Vagina (tissue), 2 donors: ENCODE data around the gene TUBGCP5.

Source experiments
- POLR2A ChIP-seq, 2 donors: fragments of 450-650 bp; IDR thresholded peaks; one replicate each; pipeline ENCODE4 v1.6.1; 2017; ENCODE audit warnings: antibody characterized with exemption in 2 of 2, mild to moderate bottlenecking in 2 of 2, moderate library complexity in 2 of 2
- POLR2AphosphoS5 ChIP-seq, 2 donors: sonication (generic); formaldehyde crosslinking; IDR thresholded peaks; one replicate each; pipeline ENCODE4 v1.9.0; 2017; ENCODE audit warnings: antibody characterized with exemption in 2 of 2, mild to moderate bottlenecking in 2 of 2, low read depth in 1 of 2; ENCODE audit not compliant: insufficient read depth in 1 of 2
- TF ChIP-seq, protein P1 (sequence below), 3 experiments: fragments of 450-650 bp in 2 of 3; fragments of 200-600 bp in 1 of 3; sonication (generic) in 1 of 3; IDR thresholded peaks; one replicate each; pipeline ENCODE4 v1.5.1; 2017 to 2019; ENCODE audit warnings: antibody characterized with exemption in 3 of 3, mild to moderate bottlenecking in 2 of 3, moderate library complexity in 2 of 3

DNA sequence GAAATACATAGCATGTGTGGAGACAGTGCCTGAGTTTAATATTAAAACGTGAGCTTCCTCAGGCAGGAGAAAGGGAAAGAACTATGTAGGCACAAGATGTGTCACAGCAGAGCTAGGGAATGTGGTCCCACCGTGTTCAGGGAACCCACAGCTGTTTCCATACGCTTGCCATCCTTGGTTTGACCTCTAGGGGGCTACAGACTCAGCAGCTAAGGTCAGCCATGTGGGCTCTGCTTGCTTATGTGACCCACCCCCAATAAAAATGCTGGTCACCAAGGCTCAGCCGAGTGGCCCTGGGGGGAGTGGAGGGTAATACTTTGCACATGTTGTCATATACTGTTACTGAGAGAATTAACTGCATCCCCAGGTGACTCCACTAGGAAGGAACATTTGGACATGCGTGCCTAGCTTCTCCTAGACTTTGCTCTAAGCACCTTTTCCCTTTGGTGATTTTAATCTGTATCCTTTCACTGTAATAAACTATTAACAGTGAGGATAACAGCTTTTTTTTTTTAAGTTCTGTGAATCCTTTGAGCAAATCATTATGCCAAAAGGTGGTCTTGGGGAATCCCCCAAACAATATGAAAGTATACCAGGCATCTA is 3.3 kb downstream of the TUBGCP5 start:
- TF ChIP-seq, protein P1, sequence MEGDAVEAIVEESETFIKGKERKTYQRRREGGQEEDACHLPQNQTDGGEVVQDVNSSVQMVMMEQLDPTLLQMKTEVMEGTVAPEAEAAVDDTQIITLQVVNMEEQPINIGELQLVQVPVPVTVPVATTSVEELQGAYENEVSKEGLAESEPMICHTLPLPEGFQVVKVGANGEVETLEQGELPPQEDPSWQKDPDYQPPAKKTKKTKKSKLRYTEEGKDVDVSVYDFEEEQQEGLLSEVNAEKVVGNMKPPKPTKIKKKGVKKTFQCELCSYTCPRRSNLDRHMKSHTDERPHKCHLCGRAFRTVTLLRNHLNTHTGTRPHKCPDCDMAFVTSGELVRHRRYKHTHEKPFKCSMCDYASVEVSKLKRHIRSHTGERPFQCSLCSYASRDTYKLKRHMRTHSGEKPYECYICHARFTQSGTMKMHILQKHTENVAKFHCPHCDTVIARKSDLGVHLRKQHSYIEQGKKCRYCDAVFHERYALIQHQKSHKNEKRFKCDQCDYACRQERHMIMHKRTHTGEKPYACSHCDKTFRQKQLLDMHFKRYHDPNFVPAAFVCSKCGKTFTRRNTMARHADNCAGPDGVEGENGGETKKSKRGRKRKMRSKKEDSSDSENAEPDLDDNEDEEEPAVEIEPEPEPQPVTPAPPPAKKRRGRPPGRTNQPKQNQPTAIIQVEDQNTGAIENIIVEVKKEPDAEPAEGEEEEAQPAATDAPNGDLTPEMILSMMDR (IDR thresholded peaks at IDR 0.05): peak in 1 of 3 experiments; percentile 37
- TF ChIP-seq POLR2A (IDR thresholded peaks at IDR 0.05): no peak
- TF ChIP-seq POLR2AphosphoS5 (IDR thresholded peaks at IDR 0.05; ENCODE audit: insufficient read depth in 1 of 2, low read depth in 1 of 2): no peak
